ENCODE data around the gene NINL. TPM values are rescaled to one million over a fixed set of nuclear protein-coding genes. Genes with fewer than 3 reads are reported as not detected.

Gene NINL
- total and polyA plus RNA-seq, 2 of the 4 experiments (the other 2 are of a cell fraction) = 3.0 to 10.4 TPM

DNA sequence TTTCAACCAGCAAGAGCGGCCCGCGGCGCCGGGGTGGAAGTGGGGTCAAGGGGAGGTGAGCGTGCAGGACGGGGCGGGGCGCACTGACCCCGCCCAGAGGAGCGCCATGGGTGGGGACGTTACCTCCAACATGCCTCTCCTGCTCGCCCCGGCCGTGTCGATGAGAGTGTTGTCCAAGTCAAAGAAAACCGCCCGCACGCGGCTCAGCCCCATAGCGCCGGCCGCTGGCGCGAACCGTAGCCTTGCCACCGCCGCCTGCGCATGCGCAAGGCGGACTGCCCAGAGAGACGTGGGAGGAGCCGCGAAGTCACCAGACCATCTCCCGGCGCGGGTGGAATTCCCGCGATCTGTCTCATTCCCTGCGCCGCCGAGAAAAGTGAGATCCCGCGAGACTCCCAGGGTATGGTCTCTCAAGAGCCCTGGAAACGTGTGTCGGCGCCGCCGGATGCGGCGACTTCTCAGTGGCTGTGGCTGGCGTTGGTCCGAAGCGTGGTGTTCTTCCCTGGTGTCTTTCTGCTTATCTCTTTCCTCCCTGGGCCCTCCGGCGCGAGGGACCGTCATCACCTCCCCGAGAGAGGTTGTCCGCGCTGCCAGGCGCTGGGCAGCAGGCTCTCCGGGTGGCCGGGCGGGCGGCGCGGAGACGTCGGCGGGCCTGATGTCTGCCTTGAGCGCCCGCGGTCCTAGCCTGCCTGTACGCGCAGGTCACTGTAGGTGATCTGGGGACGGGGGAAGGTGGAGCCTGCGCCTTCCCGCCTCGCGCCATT, 38.6 kb upstream of the NINL start, which contains the start of gene NANP:
NANP (minus strand) TSS at position 279 of the 764 bp plus-strand sequence; CDS start at position 213, 66 bp downstream.
- H3K4ac ChIP-seq (ENCODE audit: low read depth, low read length) = peak within 1 kb of the TSS; percentile 95
- 2% methylated on average over 18 of the region's 81 CpGs; no CpG with 5 or more reads in 1 of the 2 experiments for WGBS, 2 experiments (ENCODE audit: extremely low coverage in 2 of 2, insufficient read length in 1 of 2)
- intact Hi-C loops (cut with micrococcal nuclease) = loop anchor here (2.0 to 10.0 kb wide), 5 partner anchors 82 to 199 kb away; no protein-coding TSS in a partner anchor
- peak within 1 kb of the TSS; percentile 91 for H3K9ac ChIP-seq (ENCODE audit: low read depth, low read length)
- H4K5ac ChIP-seq (ENCODE audit: low read depth, low read length) = peak within 1 kb of the TSS; percentile 89
- ATAC-seq (ENCODE audit: low read depth) = peak; percentile 93
- in situ Hi-C loops (cut with MboI; ENCODE audit: low sequenced_read_pairs) = no loop called here
- H2AK5ac ChIP-seq (ENCODE audit: low read depth, low read length) = peak within 1 kb of the TSS; percentile 91
- H3K4me3 ChIP-seq (ENCODE audit: insufficient read depth, low read depth, low read length) = peak within 1 kb of the TSS; percentile 77
- H2BK15ac ChIP-seq (ENCODE audit: low read depth, low read length) = peak within 1 kb of the TSS; percentile 7; the same call in 1 of the 3 replicates
- H2AK9ac ChIP-seq (replicated peaks; ENCODE audit: low read depth, low read length, poor library complexity) = peak within 1 kb of the TSS; percentile 98
- H2BK5ac ChIP-seq (ENCODE audit: low read depth, low read length, poor library complexity, severe bottlenecking) = peak within 1 kb of the TSS; percentile 88
- peak within 1 kb of the TSS; percentile 38 for H3K18ac ChIP-seq (ENCODE audit: low read depth, low read length)
- peak within 1 kb of the TSS; percentile 98 for H3K14ac ChIP-seq (replicated peaks; ENCODE audit: low read depth, low read length)
- H3K9me3 ChIP-seq (ENCODE audit: control insufficient read depth, insufficient read depth, low read length) = no peaks in the 10 kb centered on the region
- dilution Hi-C loops (cut with HindIII; ENCODE audit: low sequenced_read_pairs, unreplicated experiment) = no loop called here
- ChIA-PET POLR2A (ENCODE audit: unreplicated experiment) (no interaction called here), CTCF (no interaction called here)
- H4K91ac ChIP-seq (ENCODE audit: insufficient read depth, low read depth, low read length) = peak within 1 kb of the TSS; percentile 89
- H2BK120ac ChIP-seq (ENCODE audit: low read depth, low read length) = peak within 1 kb of the TSS; percentile 41; the same call in 1 of the 2 replicates
- peak within 1 kb of the TSS; percentile 88 for H3K4me2 ChIP-seq (ENCODE audit: low read depth, low read length)
- H3K27ac ChIP-seq (ENCODE audit: insufficient read depth, low read length) = peak within 1 kb of the TSS; percentile 91
- peaks cover 5% of the 10 kb centered on the region; the same call in 1 of the 2 replicates for H3K4me1 ChIP-seq (ENCODE audit: control insufficient read depth, insufficient read depth, low read length)
- peak within 1 kb of the TSS; percentile 70 for H3K56ac ChIP-seq (ENCODE audit: extremely low read depth, insufficient read depth, low read length)
- peaks cover 26 to 46% of the 10 kb centered on the region in 2 experiments for H3K79me1 ChIP-seq (ENCODE audit: low read depth in 1 of 2, low read length in 2 of 2)
- no peaks in the 10 kb centered on the region for H3K27me3 ChIP-seq (ENCODE audit: control insufficient read depth, insufficient read depth, low read length)
- no TSS peak for BruUV-seq (replicated peaks)
- H3K36me3 ChIP-seq (ENCODE audit: control insufficient read depth, insufficient read depth, low read length) = no peaks in the 10 kb centered on the region
- peak within 1 kb of the TSS; percentile 95 to 96 for H4K8ac ChIP-seq (ENCODE audit: low read depth in 2 of 2, low read length in 2 of 2)
- H2AFZ ChIP-seq (replicated peaks; ENCODE audit: low read length, poor library complexity) = peak within 1 kb of the TSS; percentile 99
- peak; percentile 98 for DNase-seq
- no peak within 1 kb of the TSS for H2BK20ac ChIP-seq (ENCODE audit: low read depth, low read length)
- H4K20me1 ChIP-seq (ENCODE audit: insufficient read depth, low read length) = peaks cover 3% of the 10 kb centered on the region; the same call in 1 of the 2 replicates
- H3K9me1 ChIP-seq (ENCODE audit: insufficient read depth, low read length) = peaks cover 3% of the 10 kb centered on the region; the same call in 1 of the 2 replicates
- H3K23ac ChIP-seq (ENCODE audit: low read depth, low read length) = peak within 1 kb of the TSS; percentile 98
- TF ChIP-seq NFE2L2 (IDR thresholded peaks at IDR 0.05; ENCODE audit: low read depth, low read length) (no peak), RAD21 (IDR thresholded peaks at IDR 0.05; ENCODE audit: low read length) (no peak), FOS (IDR thresholded peaks at IDR 0.05; ENCODE audit: low read depth, low read length) (no peak), MXI1 (IDR thresholded peaks at IDR 0.05; ENCODE audit: borderline replicate concordance, low read depth, low read length) (peak; percentile 42; the same call in 1 of the 2 replicates), BHLHE40 (IDR thresholded peaks at IDR 0.05; ENCODE audit: low read depth, low read length) (peak; percentile 82), RCOR1 (IDR thresholded peaks at IDR 0.05; ENCODE audit: insufficient replicate concordance, low read length) (no peak), RFX5 (IDR thresholded peaks at IDR 0.05; ENCODE audit: low read depth, low read length) (no peak), CHD1 (IDR thresholded peaks at IDR 0.05; ENCODE audit: low read depth, low read length) (no peak), MAFK (IDR thresholded peaks at IDR 0.05; ENCODE audit: low read depth, low read length) (no peak), POLR2A (IDR thresholded peaks at IDR 0.05; ENCODE audit: low read depth, low read length) (peak; percentile 96), MAZ (IDR thresholded peaks at IDR 0.05; ENCODE audit: borderline replicate concordance, low read depth, low read length) (peak; percentile 20; the same call in 1 of the 2 replicates)
- TF ChIP-seq, protein P1, sequence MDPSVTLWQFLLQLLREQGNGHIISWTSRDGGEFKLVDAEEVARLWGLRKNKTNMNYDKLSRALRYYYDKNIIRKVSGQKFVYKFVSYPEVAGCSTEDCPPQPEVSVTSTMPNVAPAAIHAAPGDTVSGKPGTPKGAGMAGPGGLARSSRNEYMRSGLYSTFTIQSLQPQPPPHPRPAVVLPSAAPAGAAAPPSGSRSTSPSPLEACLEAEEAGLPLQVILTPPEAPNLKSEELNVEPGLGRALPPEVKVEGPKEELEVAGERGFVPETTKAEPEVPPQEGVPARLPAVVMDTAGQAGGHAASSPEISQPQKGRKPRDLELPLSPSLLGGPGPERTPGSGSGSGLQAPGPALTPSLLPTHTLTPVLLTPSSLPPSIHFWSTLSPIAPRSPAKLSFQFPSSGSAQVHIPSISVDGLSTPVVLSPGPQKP (IDR thresholded peaks at IDR 0.05; ENCODE audit: borderline replicate concordance, low read depth, low read length) = no peak
- TF ChIP-seq, protein P2, sequence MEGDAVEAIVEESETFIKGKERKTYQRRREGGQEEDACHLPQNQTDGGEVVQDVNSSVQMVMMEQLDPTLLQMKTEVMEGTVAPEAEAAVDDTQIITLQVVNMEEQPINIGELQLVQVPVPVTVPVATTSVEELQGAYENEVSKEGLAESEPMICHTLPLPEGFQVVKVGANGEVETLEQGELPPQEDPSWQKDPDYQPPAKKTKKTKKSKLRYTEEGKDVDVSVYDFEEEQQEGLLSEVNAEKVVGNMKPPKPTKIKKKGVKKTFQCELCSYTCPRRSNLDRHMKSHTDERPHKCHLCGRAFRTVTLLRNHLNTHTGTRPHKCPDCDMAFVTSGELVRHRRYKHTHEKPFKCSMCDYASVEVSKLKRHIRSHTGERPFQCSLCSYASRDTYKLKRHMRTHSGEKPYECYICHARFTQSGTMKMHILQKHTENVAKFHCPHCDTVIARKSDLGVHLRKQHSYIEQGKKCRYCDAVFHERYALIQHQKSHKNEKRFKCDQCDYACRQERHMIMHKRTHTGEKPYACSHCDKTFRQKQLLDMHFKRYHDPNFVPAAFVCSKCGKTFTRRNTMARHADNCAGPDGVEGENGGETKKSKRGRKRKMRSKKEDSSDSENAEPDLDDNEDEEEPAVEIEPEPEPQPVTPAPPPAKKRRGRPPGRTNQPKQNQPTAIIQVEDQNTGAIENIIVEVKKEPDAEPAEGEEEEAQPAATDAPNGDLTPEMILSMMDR (conservative IDR thresholded peaks at IDR 0.05; ENCODE audit: low read depth, low read length) = no peak
- TF ChIP-seq, protein P3, sequence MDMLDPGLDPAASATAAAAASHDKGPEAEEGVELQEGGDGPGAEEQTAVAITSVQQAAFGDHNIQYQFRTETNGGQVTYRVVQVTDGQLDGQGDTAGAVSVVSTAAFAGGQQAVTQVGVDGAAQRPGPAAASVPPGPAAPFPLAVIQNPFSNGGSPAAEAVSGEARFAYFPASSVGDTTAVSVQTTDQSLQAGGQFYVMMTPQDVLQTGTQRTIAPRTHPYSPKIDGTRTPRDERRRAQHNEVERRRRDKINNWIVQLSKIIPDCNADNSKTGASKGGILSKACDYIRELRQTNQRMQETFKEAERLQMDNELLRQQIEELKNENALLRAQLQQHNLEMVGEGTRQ (IDR thresholded peaks at IDR 0.05; ENCODE audit: low read depth, low read length) = peak; percentile 68
